ENCODE data around the gene CFAP298.

DNA sequence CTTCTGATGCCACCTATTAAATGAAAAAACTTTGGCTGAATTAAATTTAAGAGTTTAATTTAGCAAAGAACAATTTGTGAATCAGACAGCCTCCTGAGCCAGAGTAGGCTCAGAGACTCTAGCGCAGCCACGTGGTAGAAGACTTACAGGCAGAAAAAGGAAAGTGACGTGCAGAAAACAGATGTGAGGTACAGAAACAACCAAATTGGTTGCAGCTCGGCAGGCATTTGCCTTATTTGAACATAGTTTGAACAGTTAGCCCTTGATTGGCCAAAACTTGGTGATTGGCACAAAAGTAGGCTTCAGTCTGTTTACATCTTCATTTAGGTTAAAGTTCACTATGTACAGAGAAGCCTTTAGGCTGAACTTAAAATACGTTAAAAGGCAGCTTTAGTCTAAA is 49.8 kb downstream of the CFAP298 start:
- TF ChIP-seq, protein P1, sequence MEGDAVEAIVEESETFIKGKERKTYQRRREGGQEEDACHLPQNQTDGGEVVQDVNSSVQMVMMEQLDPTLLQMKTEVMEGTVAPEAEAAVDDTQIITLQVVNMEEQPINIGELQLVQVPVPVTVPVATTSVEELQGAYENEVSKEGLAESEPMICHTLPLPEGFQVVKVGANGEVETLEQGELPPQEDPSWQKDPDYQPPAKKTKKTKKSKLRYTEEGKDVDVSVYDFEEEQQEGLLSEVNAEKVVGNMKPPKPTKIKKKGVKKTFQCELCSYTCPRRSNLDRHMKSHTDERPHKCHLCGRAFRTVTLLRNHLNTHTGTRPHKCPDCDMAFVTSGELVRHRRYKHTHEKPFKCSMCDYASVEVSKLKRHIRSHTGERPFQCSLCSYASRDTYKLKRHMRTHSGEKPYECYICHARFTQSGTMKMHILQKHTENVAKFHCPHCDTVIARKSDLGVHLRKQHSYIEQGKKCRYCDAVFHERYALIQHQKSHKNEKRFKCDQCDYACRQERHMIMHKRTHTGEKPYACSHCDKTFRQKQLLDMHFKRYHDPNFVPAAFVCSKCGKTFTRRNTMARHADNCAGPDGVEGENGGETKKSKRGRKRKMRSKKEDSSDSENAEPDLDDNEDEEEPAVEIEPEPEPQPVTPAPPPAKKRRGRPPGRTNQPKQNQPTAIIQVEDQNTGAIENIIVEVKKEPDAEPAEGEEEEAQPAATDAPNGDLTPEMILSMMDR (IDR thresholded peaks at IDR 0.05): peak in 2 of 3 donors; percentile 46 to 55
- TF ChIP-seq POLR2A (IDR thresholded peaks at IDR 0.05) (no peak), EP300 (IDR thresholded peaks at IDR 0.05) (no peak)

Measured in ovary (tissue), 3 donors.